ENCODE data around the gene CT47C1.

Gene CT47C1

DNA sequence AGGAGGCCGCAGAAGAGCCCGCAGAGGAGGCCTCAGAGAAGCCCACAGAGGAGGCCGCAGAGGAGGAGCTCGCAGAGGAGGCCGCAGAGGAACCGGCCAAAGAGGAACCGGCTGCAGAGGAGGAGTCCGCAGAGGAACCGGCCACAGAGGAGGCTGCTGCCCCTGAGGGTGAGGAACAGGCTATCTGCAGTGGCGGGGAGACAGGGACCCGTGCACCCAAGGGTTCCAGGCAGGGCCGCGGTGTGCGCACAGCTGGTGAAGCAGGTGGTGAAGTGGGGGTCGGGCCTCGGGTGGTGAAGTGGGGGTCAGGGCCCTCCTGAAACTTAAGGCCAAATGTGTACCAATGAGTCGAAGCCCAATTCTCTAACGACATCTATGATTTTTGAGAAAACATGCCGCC, 1.1 kb downstream of the CT47C1 start:
- no peak for DNase-seq (ENCODE audit: low read depth in 2 of 2)
- TF ChIP-seq, protein P1, sequence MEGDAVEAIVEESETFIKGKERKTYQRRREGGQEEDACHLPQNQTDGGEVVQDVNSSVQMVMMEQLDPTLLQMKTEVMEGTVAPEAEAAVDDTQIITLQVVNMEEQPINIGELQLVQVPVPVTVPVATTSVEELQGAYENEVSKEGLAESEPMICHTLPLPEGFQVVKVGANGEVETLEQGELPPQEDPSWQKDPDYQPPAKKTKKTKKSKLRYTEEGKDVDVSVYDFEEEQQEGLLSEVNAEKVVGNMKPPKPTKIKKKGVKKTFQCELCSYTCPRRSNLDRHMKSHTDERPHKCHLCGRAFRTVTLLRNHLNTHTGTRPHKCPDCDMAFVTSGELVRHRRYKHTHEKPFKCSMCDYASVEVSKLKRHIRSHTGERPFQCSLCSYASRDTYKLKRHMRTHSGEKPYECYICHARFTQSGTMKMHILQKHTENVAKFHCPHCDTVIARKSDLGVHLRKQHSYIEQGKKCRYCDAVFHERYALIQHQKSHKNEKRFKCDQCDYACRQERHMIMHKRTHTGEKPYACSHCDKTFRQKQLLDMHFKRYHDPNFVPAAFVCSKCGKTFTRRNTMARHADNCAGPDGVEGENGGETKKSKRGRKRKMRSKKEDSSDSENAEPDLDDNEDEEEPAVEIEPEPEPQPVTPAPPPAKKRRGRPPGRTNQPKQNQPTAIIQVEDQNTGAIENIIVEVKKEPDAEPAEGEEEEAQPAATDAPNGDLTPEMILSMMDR (IDR thresholded peaks at IDR 0.05; ENCODE audit: low read depth, low read length), result no peak
- H3K4me3 ChIP-seq (replicated peaks in 1 of 2; ENCODE audit: low read depth in 2 of 2, low read length in 2 of 2), result no peak overlapping the region

DNA sequence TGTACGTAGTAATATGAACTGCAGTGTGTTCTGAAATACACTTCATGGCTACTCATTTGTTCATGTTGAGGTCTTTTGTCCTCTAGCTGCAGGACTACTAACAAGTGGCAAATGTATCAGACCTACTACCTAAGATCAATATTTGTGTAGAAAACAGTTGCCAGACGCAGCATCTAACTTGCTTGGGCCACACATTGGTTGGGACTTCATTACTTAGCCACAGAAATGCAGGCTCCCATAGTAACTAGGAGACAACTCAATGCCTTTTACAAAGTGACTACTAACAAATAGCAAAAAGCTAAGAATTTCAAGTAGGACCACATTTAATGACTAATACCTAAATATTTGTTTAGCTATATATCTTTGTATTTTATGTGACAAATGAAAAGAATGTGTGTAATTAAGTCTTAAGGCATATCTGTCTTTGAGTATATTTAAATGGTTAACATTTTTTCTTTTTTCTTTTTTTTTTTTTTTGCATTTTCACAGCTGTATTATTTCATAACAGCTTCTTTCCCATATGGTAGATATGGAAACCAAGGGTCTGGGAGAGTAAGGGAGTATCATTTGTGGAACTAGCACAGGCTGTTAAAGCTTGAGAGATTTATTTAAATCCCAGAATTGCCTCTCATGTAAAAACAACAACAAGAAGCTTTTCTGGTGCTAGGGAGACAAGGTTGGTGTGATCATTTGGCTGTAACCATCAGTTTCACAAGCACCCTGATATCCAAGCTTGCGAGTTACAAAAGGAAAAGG, 2.7 kb downstream of the CT47C1 start:
- TF ChIP-seq, protein P1 (IDR thresholded peaks at IDR 0.05; ENCODE audit: low read depth, low read length), result no peak
- DNase-seq (ENCODE audit: low read depth in 2 of 2), result no peak
- no peak overlapping the region for H3K4me3 ChIP-seq (replicated peaks in 1 of 2; ENCODE audit: low read depth in 2 of 2, low read length in 2 of 2)

DNA sequence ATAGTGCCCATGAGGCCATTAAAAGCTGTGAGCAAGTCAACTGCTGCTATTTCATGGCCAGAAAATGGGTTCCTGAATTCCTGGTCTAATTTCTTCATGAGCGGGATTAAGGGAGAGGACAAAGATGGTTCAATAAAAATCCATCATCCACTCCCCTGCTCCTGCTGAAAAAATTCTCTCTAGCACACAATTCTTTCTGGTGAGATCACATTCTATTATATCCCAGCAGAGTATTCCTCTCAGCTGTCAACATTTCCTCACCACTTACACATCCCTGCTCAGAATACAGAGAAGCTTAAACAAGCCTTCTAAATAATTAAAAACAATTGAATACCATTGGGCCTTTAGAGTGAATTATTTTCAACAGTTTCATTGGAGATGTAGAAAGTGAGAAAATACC, 9.5 kb downstream of the CT47C1 start:
- H3K4me3 ChIP-seq (replicated peaks in 1 of 2; ENCODE audit: low read depth in 2 of 2, low read length in 2 of 2), result no peak overlapping the region
- TF ChIP-seq, protein P1 (IDR thresholded peaks at IDR 0.05; ENCODE audit: low read depth, low read length), result no peak
- no peak for DNase-seq (ENCODE audit: low read depth in 2 of 2)

DNA sequence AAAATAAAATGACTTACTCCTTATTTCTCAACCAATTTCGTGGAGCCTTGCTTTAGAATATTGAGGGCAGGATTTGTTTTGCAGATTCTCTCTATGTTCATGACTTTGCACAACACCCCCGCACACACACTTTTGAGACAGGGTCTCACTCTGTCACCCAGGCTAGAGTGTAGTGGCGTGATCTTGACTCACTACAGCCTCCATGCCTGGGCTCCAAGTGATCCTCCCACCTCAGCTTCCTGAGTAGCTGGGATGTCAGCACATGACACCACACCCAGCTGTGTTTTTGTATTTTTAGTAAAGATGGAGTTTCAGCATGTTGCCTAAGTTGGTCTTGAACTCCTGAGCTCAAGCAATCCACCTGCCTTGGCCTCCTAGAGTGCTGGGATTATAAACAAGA, 12.0 kb downstream of the CT47C1 start:
- no peak overlapping the region for H3K4me3 ChIP-seq (replicated peaks in 1 of 2; ENCODE audit: low read depth in 2 of 2, low read length in 2 of 2)
- TF ChIP-seq, protein P1 (IDR thresholded peaks at IDR 0.05; ENCODE audit: low read depth, low read length), result no peak
- no peak for DNase-seq (ENCODE audit: low read depth in 2 of 2)

DNA sequence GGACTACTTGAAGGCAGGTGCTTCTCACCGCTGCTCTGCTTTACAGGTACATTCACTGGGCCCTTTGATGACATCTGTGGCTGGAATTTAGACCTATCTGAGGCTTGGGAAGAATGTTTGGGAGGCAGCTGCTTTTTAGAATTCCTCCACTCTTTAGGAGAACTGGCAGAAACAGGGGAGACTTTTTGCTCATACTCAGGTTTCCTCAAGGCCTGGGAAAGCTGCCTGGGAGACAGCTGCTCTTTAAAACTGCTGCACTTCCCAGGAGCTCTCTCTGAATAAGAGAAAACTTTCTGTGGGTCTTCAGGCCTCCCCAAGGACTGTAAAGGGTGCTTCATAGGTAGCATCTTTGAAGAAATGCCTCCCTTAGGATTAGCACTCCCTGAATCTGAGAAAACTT, 14.3 kb downstream of the CT47C1 start:
- DNase-seq (ENCODE audit: low read depth in 2 of 2), result no peak
- TF ChIP-seq, protein P1 (IDR thresholded peaks at IDR 0.05; ENCODE audit: low read depth, low read length), result no peak
- H3K4me3 ChIP-seq (replicated peaks in 1 of 2; ENCODE audit: low read depth in 2 of 2, low read length in 2 of 2), result no peak overlapping the region

DNA sequence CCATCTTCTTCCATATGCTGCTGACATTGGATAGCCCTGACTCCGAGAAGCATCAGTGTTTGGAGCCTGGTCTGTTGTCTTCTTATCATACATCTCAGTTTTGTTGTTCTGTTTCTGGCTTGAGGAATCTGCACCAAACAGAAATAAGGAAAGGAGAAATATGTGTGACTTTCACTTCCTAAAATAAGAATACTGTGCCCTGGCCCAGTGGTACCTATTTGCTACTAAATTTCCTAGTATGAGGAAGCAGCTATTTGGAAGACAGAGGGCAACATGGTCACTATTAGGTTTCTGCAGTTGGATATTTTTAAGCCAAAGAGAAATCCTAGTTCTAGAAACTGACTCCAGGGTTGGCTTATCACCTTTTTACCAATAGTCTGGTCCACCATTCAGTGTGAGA, 16.8 kb downstream of the CT47C1 start:
- no peak overlapping the region for H3K4me3 ChIP-seq (replicated peaks in 1 of 2; ENCODE audit: low read depth in 2 of 2, low read length in 2 of 2)
- no peak for DNase-seq (ENCODE audit: low read depth in 2 of 2)
- TF ChIP-seq, protein P1 (IDR thresholded peaks at IDR 0.05; ENCODE audit: low read depth, low read length), result no peak

DNA sequence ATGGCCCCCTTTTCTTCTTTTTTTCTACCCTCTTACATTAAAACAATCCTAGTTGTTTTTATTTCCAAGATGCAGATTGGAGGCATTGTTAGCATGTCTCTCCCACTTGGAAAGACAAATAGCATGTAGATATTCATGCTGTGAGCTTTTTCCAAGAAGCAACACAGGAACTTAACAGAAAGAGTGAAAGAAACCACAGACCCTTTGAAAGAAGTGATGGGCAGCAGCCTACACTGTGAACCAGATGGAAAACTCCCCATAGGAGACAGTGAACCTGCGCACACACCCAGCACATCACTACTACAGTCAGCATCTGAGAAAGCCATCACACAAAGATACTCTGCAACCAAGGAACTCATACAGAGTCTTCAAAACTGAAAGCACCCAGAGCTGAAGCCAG, 17.8 kb downstream of the CT47C1 start:
- DNase-seq (ENCODE audit: low read depth in 2 of 2), result no peak
- H3K4me3 ChIP-seq (replicated peaks in 1 of 2; ENCODE audit: low read depth in 2 of 2, low read length in 2 of 2), result no peak overlapping the region
- TF ChIP-seq, protein P1 (IDR thresholded peaks at IDR 0.05; ENCODE audit: low read depth, low read length), result no peak
